ENCODE data around the gene DCX. TPM values are rescaled to one million over a fixed set of nuclear protein-coding genes. Genes with fewer than 3 reads are reported as not detected.

The DCX gene
- not detected in 2 replicates for total RNA-seq (2016; rRNA removed; fragmentation: Illumina TruSeq; extraction: Trizol)
- not detected in 2 replicates for total RNA-seq (2016; cell fraction: cytosol; rRNA removed; fragmentation: Illumina TruSeq; extraction: Trizol; ENCODE audit: low read depth)
- not detected in 2 replicates for total RNA-seq (2016; cell fraction: insoluble cytoplasmic fraction; rRNA removed; fragmentation: Illumina TruSeq; extraction: Trizol)
- total RNA-seq (2016; cell fraction: membrane; rRNA removed; fragmentation: Illumina TruSeq; extraction: Trizol): not detected in 2 replicates
- not detected in 2 replicates for total RNA-seq (2016; cell fraction: nucleus; rRNA removed; fragmentation: Illumina TruSeq; extraction: Trizol)
- not detected in 2 replicates for polyA plus RNA-seq (2011; rRNA removed)
- polyA plus RNA-seq (2011; cell fraction: cytosol; rRNA removed): not detected in 2 replicates
- not detected in 2 replicates for polyA plus RNA-seq (2011; cell fraction: nucleus; rRNA removed)
- not detected in 2 replicates for polyA plus RNA-seq (2012)
- not detected in 2 replicates for polyA plus RNA-seq (2016; cell fraction: cytosol; fragmentation: Illumina TruSeq; extraction: Trizol; ENCODE audit: low read depth)
- polyA plus RNA-seq (2016; cell fraction: insoluble cytoplasmic fraction; fragmentation: Illumina TruSeq; extraction: Trizol; ENCODE audit: low read depth): not detected in 2 replicates
- polyA plus RNA-seq (2016; cell fraction: membrane; fragmentation: Illumina TruSeq; extraction: Trizol; ENCODE audit: low read depth): not detected in 2 replicates
- not detected in 2 replicates for polyA plus RNA-seq (2016; cell fraction: nucleus; fragmentation: Illumina TruSeq; extraction: Trizol; ENCODE audit: insufficient read depth, low read depth)
- not detected in 2 replicates for polyA minus RNA-seq (2011; rRNA and poly(A)+ RNA removed; ENCODE audit: low replicate concordance)
- polyA minus RNA-seq (2011; cell fraction: cytosol; rRNA and poly(A)+ RNA removed): not detected in 2 replicates
- not detected in 2 replicates for polyA minus RNA-seq (2011; cell fraction: nucleus; rRNA and poly(A)+ RNA removed)
- percentile 4 among the genes with signal in this experiment for Bru-seq, nascent RNA
- not detected for BruChase-seq, experiment 1, labeled RNA remaining after a 6-hour chase
- BruChase-seq, experiment 2, labeled RNA remaining after a 2-hour chase: percentile 1 among the genes with signal in this experiment
- long read RNA-seq, experiment 1: 0 reads
- long read RNA-seq, experiment 2: 0 reads

DNA sequence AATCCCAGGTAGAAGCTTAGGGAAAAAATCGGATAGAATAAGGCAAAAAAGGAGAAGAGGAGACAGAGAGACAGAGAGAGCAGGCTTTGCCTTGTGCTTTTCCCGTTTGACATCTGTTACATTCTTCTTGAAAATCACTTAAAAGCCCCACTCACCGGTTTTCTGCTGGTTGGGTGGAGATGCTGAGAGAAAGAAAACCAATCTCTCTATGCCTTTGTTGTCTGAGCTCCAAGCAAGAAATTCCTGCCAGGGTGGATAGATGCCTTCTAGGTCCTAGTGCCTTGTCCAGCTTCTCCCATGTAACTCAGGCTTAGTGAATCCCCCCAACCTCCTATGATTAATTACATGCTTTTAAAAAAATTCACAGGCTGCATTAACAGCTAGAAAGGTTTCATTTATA is at the start of gene DCX:
DCX (minus strand) TSS at position 210 of the 400 bp plus-strand sequence. CDS start 1,794 bp downstream, outside the sequence.
- FAIRE-seq (no peak), ATAC-seq (no peak), DNase-seq (ENCODE audit: low spot score) (no peak)
- Histone ChIP-seq H3K4me3 (replicated peaks in 1 of 3; ENCODE audit: insufficient read depth in 1 of 3, low read depth in 2 of 3, low read length in 3 of 3) (no peak within 1 kb of the TSS), H2AFZ (ENCODE audit: low read length) (no peak within 1 kb of the TSS), H3K9me3 (ENCODE audit: low read length) (no peaks in the 10 kb centered on the region), H3K9ac (ENCODE audit: insufficient read depth, low read depth, low read length) (no peak within 1 kb of the TSS), H3K36me3 (replicated peaks in 1 of 2; ENCODE audit: control insufficient read depth in 1 of 2, insufficient read depth in 2 of 2, low read length in 2 of 2) (no peaks in the 10 kb centered on the region), H4K20me1 (ENCODE audit: insufficient read depth, low read length) (no peaks in the 10 kb centered on the region), H3K4me1 (ENCODE audit: insufficient read depth, low read length) (no peaks in the 10 kb centered on the region), H3K27me3 (ENCODE audit: control insufficient read depth in 1 of 2, insufficient read depth in 2 of 2, low read length in 2 of 2) (no peaks in the 10 kb centered on the region; a peak in 1 of 5 replicates), H3K27ac (ENCODE audit: extremely low read length, insufficient read depth, low read length) (no peak within 1 kb of the TSS), H3K4me2 (ENCODE audit: low read depth, low read length) (no peak within 1 kb of the TSS), H3K79me2 (ENCODE audit: insufficient read depth, low read length) (no peaks in the 10 kb centered on the region)
- ChIA-PET POLR2A (no interaction called here), CTCF (ENCODE audit: low intra/inter-chr PET ratio, low total read pairs) (no interaction called here)
- intact Hi-C loops (cut with micrococcal nuclease; ENCODE audit: unreplicated experiment): no loop called here
- 0% methylated on average over 3 of the region's 3 CpGs for WGBS (ENCODE audit: low lambda C conversion rate)
- no TSS peak for BruUV-seq (replicated peaks)
- in situ Hi-C loops (cut with HindIII; ENCODE audit: extremely low pct_ligation_motif_present, low pct_unique_long_range_greater_than_20kb): no loop called here
- TF ChIP-seq XBP1 (CRISPR knock-in tag; IDR thresholded peaks at IDR 0.05) (no peak), HES4 (CRISPR knock-in tag; IDR thresholded peaks at IDR 0.05; ENCODE audit: borderline replicate concordance) (no peak), SMARCC2 (IDR thresholded peaks at IDR 0.05) (no peak), AGO1 (IDR thresholded peaks at IDR 0.05; ENCODE audit: low read depth, low read length, poor library complexity, severe bottlenecking) (no peak), TSC22D2 (CRISPR knock-in tag; IDR thresholded peaks at IDR 0.05; ENCODE audit: borderline replicate concordance) (no peak), XRCC5 (optimal IDR thresholded peaks at IDR 0.05; ENCODE audit: low read length) (no peak), KDM3A (CRISPR knock-in tag; IDR thresholded peaks at IDR 0.05; ENCODE audit: low read depth) (no peak), HNRNPLL (IDR thresholded peaks at IDR 0.05; ENCODE audit: low read depth, low read length, poor library complexity, severe bottlenecking) (no peak), NFYC (CRISPR knock-in tag; IDR thresholded peaks at IDR 0.05) (no peak), ARID2 (CRISPR knock-in tag; IDR thresholded peaks at IDR 0.05; ENCODE audit: borderline replicate concordance) (no peak), ERF (CRISPR knock-in tag; IDR thresholded peaks at IDR 0.05) (no peak), ZNF766 (CRISPR knock-in tag; IDR thresholded peaks at IDR 0.05; ENCODE audit: borderline replicate concordance) (no peak), CBFB (CRISPR knock-in tag; IDR thresholded peaks at IDR 0.05) (no peak), ZNF577 (CRISPR knock-in tag; IDR thresholded peaks at IDR 0.05; ENCODE audit: borderline replicate concordance, low read depth) (no peak), NR3C1 (CRISPR knock-in tag; IDR thresholded peaks at IDR 0.05) (no peak), CEBPZ (IDR thresholded peaks at IDR 0.05; ENCODE audit: low read length) (no peak)
- TF ChIP-seq, protein P1, sequence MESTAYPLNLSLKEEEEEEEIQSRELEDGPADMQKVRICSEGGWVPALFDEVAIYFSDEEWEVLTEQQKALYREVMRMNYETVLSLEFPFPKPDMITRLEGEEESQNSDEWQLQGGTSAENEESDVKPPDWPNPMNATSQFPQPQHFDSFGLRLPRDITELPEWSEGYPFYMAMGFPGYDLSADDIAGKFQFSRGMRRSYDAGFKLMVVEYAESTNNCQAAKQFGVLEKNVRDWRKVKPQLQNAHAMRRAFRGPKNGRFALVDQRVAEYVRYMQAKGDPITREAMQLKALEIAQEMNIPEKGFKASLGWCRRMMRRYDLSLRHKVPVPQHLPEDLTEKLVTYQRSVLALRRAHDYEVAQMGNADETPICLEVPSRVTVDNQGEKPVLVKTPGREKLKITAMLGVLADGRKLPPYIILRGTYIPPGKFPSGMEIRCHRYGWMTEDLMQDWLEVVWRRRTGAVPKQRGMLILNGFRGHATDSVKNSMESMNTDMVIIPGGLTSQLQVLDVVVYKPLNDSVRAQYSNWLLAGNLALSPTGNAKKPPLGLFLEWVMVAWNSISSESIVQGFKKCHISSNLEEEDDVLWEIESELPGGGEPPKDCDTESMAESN (CRISPR knock-in tag; conservative IDR thresholded peaks at IDR 0.05): no peak

Data from HepG2 (cell line).